Smooth muscle cell (in vitro differentiated cells): ENCODE data around the gene TUBA1A. TPM values are rescaled to one million over a fixed set of nuclear protein-coding genes. Genes with fewer than 3 reads are reported as not detected.
"Not testable (repeated sequence)": the region's sequence is repeated elsewhere in the genome, so short reads cannot be mapped to it uniquely, and the experiment has no call there.

Experiments used
- DNase-seq: peaks from one replicate; lab custom pipeline; 2025; ENCODE audit not compliant: unreplicated experiment; lab: John Stamatoyannopoulos, UW
- H2AFZ ChIP-seq: fragments of 200-600 bp; sonication (generic); 2 replicates; pipeline ENCODE4 v1.6.0; 2016; ENCODE audit warnings: antibody characterized with exemption, low read depth, mild to moderate bottlenecking
- H3F3A ChIP-seq: fragments of 200-600 bp; sonication (generic); 2 replicates; pipeline ENCODE4 v1.6.0; 2017; ENCODE audit warnings: antibody characterized with exemption, low read depth
- H3K27ac ChIP-seq: fragments of 200-600 bp; sonication (generic); 2 replicates; pipeline ENCODE4 v1.5.1; 2016; ENCODE audit warnings: low read depth, mild to moderate bottlenecking
- H3K27me3 ChIP-seq: fragments of 200-600 bp; sonication (generic); 2 replicates; pipeline ENCODE4 v1.6.1; 2016; ENCODE audit warnings: low read depth, mild to moderate bottlenecking
- H3K36me3 ChIP-seq: fragments of 200-600 bp; sonication (generic); 2 replicates; pipeline ENCODE4 v1.5.1; 2016; ENCODE audit warnings: low read depth
- H3K4me1 ChIP-seq: fragments of 200-600 bp; sonication (generic); 2 replicates; pipeline ENCODE4 v1.5.1; 2016; ENCODE audit warnings: low read depth
- H3K4me2 ChIP-seq: fragments of 200-600 bp; sonication (generic); 2 replicates; pipeline ENCODE4 v1.6.0; 2016; ENCODE audit warnings: mild to moderate bottlenecking
- H3K4me3 ChIP-seq: fragments of 200-600 bp; sonication (generic); 2 replicates; pipeline ENCODE4 v1.5.1; 2016; ENCODE audit warnings: mild to moderate bottlenecking
- H3K79me2 ChIP-seq: fragments of 200-600 bp; sonication (generic); 2 replicates; pipeline ENCODE4 v1.6.0; 2016; ENCODE audit warnings: low read depth, mild to moderate bottlenecking
- H3K9ac ChIP-seq: fragments of 200-600 bp; sonication (generic); 2 replicates; pipeline ENCODE4 v1.6.0; 2016; ENCODE audit warnings: low read depth
- H3K9me3 ChIP-seq: fragments of 200-600 bp; sonication (generic); replicated peaks from 2 replicates; pipeline ENCODE4 v1.5.1; 2016; ENCODE audit warnings: low read depth
- H4K20me1 ChIP-seq: fragments of 200-600 bp; sonication (generic); 2 replicates; pipeline ENCODE4 v1.6.0; 2016; ENCODE audit warnings: low read depth
- WGBS: methylation state at CpG from one replicate; pipeline ENCODE4 v1.1.7; 2016; ENCODE audit warnings: low lambda C conversion rate; 5-methylcytosine and 5-hydroxymethylcytosine counted together
- polyA plus RNA-seq: library from polyadenylated mRNA; unstranded; fragments of >200 nt; fragmentation: Nextera tagmentation; extraction: Ambion mirVana; gene quantifications from 2 replicates; pipeline ENCODE4 v1.2.1, GENCODE V29; 2016
- total RNA-seq: library from RNA; depleted of rRNA; stranded (reverse); fragments of >200 nt; gene quantifications from 2 replicates; pipeline ENCODE4 v1.2.3, GENCODE V29; 2014
- TF ChIP-seq, protein P1 (sequence below): fragments of 200-600 bp; sonication (generic); IDR thresholded peaks from 2 replicates; pipeline ENCODE4 v1.5.1; 2017; ENCODE audit warnings: borderline replicate concordance, mild to moderate bottlenecking, antibody characterized with exemption; ENCODE audit not compliant: insufficient read depth, poor library complexity, severe bottlenecking

The TUBA1A gene
- total and polyA plus RNA-seq, 2 experiments from 2014 or later = 1,161 to 1,375 TPM

DNA sequence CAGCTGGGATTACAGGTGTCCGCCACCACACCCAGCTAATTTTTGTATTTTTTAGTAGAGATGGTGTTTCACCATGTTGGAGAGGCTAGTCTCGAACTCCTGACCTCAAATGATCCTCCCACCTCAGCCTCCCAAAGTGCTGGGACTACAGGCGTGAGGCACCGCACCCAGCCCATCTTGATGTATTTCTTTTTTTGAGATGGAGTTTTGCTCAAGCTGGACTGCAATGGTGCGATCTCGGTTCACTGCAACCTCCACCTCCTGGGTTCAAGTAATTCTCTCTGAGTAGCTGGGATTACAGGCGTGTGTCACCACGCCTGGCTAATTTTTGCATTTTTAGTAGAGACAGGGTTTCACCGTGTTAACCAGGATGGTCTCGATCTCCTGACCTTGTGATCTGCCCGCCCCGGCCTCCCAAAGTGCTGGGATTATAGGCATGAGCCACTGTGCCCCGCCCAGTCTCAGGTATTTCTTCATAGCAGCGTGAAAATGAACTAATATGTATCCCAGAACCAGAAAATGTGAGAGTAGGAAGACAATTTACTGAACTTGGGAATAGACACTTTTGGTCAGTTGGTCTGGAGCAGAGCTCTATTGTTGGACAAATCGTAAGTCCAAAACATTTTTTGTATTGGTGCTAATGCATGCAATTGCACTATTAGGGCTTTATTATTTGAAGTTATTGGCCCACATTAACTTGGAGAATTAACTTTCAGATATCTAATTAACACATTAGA is 5.5 kb downstream of the TUBA1A start:
- DNase-seq = not testable (repeated sequence)

DNA sequence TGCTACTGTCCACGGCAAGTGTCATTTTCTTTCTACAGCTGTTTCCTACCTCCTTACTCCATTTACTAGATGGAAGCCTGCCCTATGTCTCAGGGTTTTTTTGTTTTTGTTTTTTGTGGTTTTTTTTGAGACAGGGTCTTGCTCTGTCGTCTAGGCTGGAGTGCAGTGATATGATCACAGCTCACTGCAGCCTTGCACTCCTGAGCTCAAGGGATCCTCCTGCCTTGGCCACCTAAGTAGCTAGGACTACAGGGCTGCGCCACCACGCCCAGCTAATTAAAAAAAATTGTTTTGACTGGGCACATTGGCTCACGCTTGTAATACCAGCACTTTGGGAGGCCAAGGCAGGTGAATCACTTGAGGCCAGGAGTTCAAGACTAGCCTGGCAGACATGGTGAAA is 14.7 kb downstream of the TUBA1A start:
- no peaks in the 10 kb centered on the region for H3K36me3 ChIP-seq
- DNase-seq = no peak
- H3K9me3 ChIP-seq = peaks cover 5% of the 10 kb centered on the region
- no peaks in the 10 kb centered on the region for H3F3A ChIP-seq
- H3K79me2 ChIP-seq = no peaks in the 10 kb centered on the region
- no peak overlapping the region for H2AFZ ChIP-seq
- no peak overlapping the region for H3K27ac ChIP-seq
- TF ChIP-seq, protein P1, sequence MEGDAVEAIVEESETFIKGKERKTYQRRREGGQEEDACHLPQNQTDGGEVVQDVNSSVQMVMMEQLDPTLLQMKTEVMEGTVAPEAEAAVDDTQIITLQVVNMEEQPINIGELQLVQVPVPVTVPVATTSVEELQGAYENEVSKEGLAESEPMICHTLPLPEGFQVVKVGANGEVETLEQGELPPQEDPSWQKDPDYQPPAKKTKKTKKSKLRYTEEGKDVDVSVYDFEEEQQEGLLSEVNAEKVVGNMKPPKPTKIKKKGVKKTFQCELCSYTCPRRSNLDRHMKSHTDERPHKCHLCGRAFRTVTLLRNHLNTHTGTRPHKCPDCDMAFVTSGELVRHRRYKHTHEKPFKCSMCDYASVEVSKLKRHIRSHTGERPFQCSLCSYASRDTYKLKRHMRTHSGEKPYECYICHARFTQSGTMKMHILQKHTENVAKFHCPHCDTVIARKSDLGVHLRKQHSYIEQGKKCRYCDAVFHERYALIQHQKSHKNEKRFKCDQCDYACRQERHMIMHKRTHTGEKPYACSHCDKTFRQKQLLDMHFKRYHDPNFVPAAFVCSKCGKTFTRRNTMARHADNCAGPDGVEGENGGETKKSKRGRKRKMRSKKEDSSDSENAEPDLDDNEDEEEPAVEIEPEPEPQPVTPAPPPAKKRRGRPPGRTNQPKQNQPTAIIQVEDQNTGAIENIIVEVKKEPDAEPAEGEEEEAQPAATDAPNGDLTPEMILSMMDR = no peak
- H4K20me1 ChIP-seq = no peaks in the 10 kb centered on the region
- H3K27me3 ChIP-seq = peaks cover 3% of the 10 kb centered on the region
- 98% methylated on average over 5 of the region's 5 CpGs for WGBS
- H3K4me1 ChIP-seq = no peaks in the 10 kb centered on the region
- H3K9ac ChIP-seq = no peak overlapping the region
- H3K4me3 ChIP-seq = no peak overlapping the region
- no peak overlapping the region for H3K4me2 ChIP-seq

More for the DNA sequence above, 5.5 kb downstream of the TUBA1A start:
- H3K4me2 ChIP-seq, H3K27me3 ChIP-seq, H3K27ac ChIP-seq, H3K9ac ChIP-seq, H2AFZ ChIP-seq, H3K4me3 ChIP-seq, H3K9me3 ChIP-seq: not testable (repeated sequence)
- H4K20me1 ChIP-seq = peaks cover 52% of the 10 kb centered on the region
- H3K79me2 ChIP-seq = peaks cover 26% of the 10 kb centered on the region
- peaks cover 10% of the 10 kb centered on the region for H3K4me1 ChIP-seq
- peaks cover 34% of the 10 kb centered on the region for H3F3A ChIP-seq
- 96% methylated on average over 15 of the region's 15 CpGs for WGBS
- H3K36me3 ChIP-seq = peaks cover 11% of the 10 kb centered on the region

DNA sequence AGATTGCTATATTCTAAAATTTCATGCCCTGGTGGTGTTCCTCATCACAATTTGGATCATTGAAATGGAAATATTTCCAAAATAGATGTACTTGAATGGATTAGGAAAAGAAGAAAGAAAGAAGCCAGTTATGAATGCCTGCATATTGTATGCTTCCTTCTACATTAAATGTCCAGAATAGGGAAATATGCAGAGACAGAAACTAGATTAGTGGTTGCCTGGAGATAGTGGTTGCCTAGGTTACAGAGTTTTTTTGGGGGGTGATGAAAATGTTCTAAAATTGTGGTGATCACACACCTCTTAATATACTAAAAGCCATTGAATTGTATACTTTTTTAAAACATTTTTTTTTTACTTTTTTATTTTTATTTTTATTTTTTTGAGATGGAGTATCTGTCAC is 18.0 kb downstream of the TUBA1A start:
- H3K9me3 ChIP-seq = no peaks in the 10 kb centered on the region
- H3K4me2 ChIP-seq = no peak overlapping the region
- H3K9ac ChIP-seq = no peak overlapping the region
- no peaks in the 10 kb centered on the region for H3K4me1 ChIP-seq
- H3F3A ChIP-seq = no peaks in the 10 kb centered on the region
- no peak overlapping the region for H3K4me3 ChIP-seq
- no peaks in the 10 kb centered on the region for H3K79me2 ChIP-seq
- no peak for DNase-seq
- H4K20me1 ChIP-seq = no peaks in the 10 kb centered on the region
- TF ChIP-seq, protein P1 = no peak
- no peaks in the 10 kb centered on the region for H3K36me3 ChIP-seq
- H2AFZ ChIP-seq = no peak overlapping the region
- no peak overlapping the region for H3K27ac ChIP-seq
- peaks cover 6% of the 10 kb centered on the region for H3K27me3 ChIP-seq

DNA sequence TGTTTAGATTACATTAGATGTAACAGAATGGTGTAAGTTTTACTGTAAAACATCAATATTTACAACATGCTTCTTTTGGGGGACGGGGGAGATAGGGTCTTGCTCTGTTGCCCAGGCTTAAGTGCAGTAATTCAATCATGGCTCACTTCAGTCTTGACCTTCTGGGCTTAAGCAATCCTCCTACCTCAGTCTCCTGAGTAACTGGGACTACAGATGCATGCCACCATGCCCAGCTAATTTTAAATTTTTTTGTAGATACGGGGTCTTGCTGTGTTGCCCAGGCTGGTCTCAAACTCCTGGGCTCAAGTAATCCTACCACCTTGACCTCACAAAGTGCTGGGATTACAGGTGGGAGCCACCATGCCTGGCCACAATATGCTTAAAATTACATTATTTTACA is 23.8 kb downstream of the TUBA1A start:
- Histone ChIP-seq H3K9me3 (no peaks in the 10 kb centered on the region), H3K4me2 (no peak overlapping the region), H2AFZ (no peak overlapping the region), H3K27me3 (peaks cover 6% of the 10 kb centered on the region), H3K79me2 (no peaks in the 10 kb centered on the region), H3K36me3 (no peaks in the 10 kb centered on the region), H4K20me1 (no peaks in the 10 kb centered on the region), H3K4me3 (no peak overlapping the region), H3K4me1 (no peaks in the 10 kb centered on the region), H3F3A (no peaks in the 10 kb centered on the region), H3K27ac (no peak overlapping the region), H3K9ac (no peak overlapping the region)
- no peak for DNase-seq
- TF ChIP-seq, protein P1 = no peak
- WGBS = 98% methylated on average over 2 of the region's 2 CpGs

DNA sequence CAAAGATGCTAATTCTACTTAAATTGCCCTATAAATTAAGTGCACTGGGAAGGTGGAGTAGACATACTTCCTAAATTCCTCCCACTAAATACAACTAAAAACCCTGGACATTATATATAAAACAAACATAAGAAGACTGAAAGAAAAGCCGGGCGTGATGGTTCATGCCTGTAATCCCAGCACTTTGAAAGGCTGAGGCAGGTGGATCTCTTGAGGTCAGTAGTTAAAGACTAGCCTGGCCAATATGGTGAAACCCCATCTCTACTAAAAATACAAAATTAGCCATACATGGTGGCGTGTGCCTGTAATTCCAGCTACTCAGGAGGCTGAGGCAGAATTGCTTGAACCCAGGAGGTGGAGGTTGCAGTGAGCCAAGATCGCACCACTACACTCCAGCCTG is 27.0 kb downstream of the TUBA1A start:
- WGBS = 92% methylated on average over 4 of the region's 4 CpGs
- not testable (repeated sequence) for H4K20me1 ChIP-seq, H3K79me2 ChIP-seq, H3K4me1 ChIP-seq, H3K9me3 ChIP-seq, DNase-seq, H3K36me3 ChIP-seq, H2AFZ ChIP-seq, H3F3A ChIP-seq, H3K27me3 ChIP-seq, H3K4me2 ChIP-seq, H3K4me3 ChIP-seq, H3K27ac ChIP-seq, H3K9ac ChIP-seq
